Measurements from ENCODE around the gene MAPK1IP1L.

Gene MAPK1IP1L

GRCh38 chr14:55094292-55095157 lies 43.1 kb downstream of the MAPK1IP1L start:
- DNase-seq = no peak

- DNase-seq = no peak
These were observed 46.6 kb downstream of the MAPK1IP1L start for GRCh38 chr14:55097881-55098560.

DNA sequence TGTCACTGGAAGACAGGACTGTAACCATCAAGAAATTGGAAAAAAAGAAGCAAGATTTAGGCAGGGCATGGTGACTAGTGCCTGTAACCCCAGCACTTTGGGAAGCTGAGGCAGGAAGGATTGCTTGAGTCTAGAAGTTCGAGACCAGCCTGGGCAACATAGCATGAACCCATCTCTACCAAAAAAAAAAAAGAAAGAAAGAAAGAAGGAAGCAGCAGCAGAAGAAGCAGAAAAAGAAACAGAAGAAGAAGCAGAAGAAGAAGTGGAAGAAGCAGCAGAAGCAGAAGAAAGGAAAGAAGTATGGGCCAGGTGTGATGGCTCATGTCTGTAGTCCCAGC lies 47.1 kb downstream of the MAPK1IP1L start:
- no peak for DNase-seq

GRCh38 chr14:55099756-55100155 lies 48.3 kb downstream of the MAPK1IP1L start:
- no peak for DNase-seq

DNA sequence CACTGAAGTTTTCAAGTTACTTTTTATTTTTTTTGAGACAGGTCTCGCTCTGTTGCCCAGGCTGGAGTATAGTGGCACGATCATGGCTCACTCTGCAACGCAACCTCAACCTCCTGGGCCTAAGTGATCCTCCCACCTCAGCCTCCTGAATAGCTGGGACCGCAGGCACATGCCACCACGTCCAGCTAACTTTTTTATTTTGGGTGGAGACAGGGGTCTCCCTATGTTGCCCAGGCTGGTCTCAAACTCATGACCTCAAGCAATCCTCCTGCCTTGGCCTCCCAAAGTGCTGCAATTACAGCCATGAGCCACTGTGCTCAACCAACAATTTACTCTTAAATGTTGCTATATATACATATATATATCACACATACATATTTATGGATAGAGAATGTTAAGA lies 50.3 kb downstream of the MAPK1IP1L start:
- DNase-seq = no peak

- DNase-seq = peak; percentile 34
These were observed 50.7 kb downstream of the MAPK1IP1L start for GRCh38 chr14:55102141-55102621.

DNA sequence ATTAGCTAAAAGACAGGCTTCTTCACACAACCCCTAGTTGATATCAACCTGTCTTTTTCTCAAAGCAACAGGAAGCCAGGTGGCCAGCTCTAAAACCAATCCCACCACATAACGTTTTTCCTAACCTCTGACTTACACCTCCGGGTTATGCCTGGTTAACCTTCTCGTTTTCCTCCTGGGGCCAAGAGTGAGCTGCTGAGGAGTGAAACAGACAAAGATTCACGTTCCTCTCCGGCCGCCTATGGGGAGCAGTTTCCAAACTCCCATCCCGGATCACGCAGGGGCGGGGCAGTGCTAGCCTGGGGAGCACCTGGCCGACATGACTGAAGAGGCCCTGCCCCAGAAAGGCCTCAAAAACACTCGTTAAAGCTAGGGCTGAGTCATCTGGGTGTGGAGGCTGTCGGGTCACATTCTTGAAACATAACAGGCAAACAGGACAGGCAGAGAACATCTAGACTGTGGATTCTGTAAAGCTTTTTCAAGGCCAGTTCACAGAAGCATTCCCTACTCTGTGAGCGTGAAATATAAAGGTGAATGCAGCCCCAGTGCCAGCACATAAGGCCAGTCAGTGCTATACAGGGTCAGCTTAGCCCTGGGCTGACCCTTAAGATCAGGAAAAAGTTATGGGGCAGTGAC lies 51.7 kb downstream of the MAPK1IP1L start:
- peak; percentile 35 for DNase-seq

GRCh38 chr14:55103971-55104954 lies 52.8 kb downstream of the MAPK1IP1L start:
- DNase-seq = no peak

DNA sequence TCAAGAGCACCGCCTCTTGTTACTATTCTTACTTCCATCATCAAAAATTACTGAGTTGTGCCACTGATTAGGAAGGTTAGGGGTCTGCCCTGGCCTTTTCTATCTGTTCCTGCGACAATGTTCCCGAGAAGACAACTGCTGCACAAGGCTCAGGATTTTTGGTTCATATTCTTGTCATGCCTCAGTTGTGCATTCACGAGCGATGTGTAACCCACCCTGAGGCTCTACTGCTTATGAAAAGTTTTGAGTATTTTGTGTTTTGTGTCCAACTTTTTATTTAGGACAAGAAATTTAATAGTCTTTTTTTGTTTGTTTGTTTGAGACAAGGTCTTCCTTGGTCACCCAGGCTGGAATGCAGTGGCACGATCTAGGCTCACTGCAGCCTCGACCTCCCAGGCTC lies 54.5 kb downstream of the MAPK1IP1L start:
- DNase-seq = no peak

DNA sequence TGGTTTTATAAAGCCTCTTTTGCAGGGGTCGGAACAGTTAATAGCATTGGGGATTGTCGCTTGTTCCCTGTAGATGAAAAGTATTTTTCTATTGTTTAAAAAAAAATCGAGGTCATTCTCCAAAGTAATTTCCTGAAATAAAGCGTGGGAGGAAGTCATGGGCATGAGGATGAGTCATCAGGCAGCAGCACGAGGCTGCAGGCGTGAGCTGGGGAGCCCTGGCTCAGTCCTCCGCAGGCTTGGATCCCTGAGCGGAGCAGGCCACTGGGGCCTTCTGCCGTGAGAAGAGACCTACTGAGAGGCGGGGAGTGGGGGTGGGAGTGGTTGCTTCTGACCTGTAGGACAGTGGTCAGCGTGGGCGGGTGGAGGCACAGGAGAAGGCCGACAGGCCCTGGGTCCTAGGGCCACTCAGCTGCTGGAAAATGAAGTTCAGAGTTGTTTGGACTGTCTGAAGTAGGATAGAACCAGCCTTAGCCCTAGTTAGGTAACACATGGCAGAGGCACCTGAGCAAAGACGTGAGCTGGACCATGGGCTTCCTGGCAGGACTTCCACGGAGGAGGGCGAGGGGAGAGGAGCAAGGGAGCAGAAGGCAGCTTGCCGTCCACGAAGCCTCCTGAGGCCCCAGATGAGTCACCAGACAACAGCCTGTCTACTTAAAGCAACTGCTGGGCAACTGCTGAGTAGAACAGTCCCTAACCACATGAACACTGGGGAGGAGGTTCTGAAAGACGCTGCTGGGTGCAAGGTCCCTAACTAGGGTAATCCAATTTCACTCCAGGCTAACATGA lies 56.5 kb downstream of the MAPK1IP1L start:
- DNase-seq = no peak

GRCh38 chr14:55109836-55110235 lies 58.4 kb downstream of the MAPK1IP1L start:
- no peak for DNase-seq

DNA sequence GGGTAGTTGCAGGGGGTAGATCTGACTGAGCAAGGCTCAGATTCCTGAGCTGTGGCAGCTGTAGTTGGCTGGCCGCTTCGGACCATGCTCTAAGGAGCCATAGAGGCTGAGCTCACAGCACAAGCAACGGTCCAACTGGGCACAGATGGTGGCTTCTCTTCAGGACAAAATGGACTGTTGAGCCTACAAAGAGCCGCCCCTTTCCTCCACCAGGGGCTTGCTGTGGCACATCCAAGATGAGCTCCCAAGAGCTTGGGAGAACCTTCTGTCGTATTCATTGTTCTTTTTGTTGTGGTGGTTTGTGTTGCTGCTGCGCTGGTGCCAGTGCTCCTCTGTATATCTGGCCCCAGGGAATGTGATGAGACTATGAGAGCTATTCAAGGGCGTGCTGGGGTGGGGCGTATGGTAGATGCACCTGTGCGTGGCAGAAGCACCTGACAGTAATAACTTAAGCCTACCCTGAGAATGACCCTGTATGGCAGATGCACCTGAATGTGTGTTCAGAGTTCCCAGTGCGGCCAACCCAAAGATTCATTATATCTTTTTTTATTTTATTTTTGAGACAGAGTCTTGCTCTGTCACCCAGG lies 59.8 kb downstream of the MAPK1IP1L start:
- DNase-seq = no peak

- DNase-seq = no peak
These were observed 63.3 kb downstream of the MAPK1IP1L start for GRCh38 chr14:55114720-55115119.

- DNase-seq = no peak
These were observed 64.0 kb downstream of the MAPK1IP1L start for GRCh38 chr14:55115460-55115859.

- DNase-seq = no peak
These were observed 64.4 kb downstream of the MAPK1IP1L start for GRCh38 chr14:55115861-55116245.

- no peak for DNase-seq
These were observed 65.0 kb downstream of the MAPK1IP1L start for GRCh38 chr14:55116246-55117030.

GRCh38 chr14:55117803-55118441 lies 66.5 kb downstream of the MAPK1IP1L start:
- no peak for DNase-seq

DNA sequence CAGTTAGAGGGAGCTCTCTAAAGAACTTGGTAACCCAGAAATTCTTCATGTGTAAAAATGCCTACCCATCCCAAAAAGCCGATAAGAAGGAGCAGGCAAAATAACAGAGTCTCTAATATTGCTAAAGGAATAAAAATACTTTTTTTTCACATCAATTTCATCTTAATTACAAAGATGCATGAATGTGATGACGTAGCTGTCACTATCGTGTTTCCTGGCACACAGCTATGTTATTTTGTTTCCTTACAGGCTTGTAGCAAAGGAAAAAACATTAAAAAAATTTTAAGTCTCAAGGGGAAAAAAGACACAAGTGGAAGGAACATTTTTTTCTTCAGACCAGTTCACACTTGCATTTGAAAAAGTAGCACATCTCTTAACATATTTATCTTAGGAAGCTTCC lies 67.3 kb downstream of the MAPK1IP1L start:
- no peak for DNase-seq
